HepG2 (cell line): Measurements from ENCODE around the gene ADGRV1. TPM values are rescaled to one million over a fixed set of nuclear protein-coding genes. Genes with fewer than 3 reads are reported as not detected.

Experiments
- AKNA ChIP-seq: sonication (generic); formaldehyde crosslinking; IDR thresholded peaks from 2 replicates; pipeline ENCODE4 v1.4.0; 2020; ENCODE audit warnings: missing genetic modification reagents, borderline replicate concordance
- FOSL1 ChIP-seq: sonication (generic); formaldehyde crosslinking; IDR thresholded peaks from 2 replicates; pipeline ENCODE4 v1.9.0; 2021; ENCODE audit warnings: missing genetic modification reagents, borderline replicate concordance
- GATAD1 ChIP-seq: IDR thresholded peaks from 2 replicates; pipeline ENCODE4 v1.6.1; 2016; ENCODE audit warnings: missing genetic modification reagents, missing compliant biosample characterization
- GATAD2A ChIP-seq: IDR thresholded peaks from 2 replicates; pipeline ENCODE4 v1.6.1; 2016
- JUND ChIP-seq: sonication (generic); formaldehyde crosslinking; IDR thresholded peaks from 2 replicates; pipeline ENCODE4 v1.8.0; 2022; ENCODE audit warnings: mild to moderate bottlenecking, missing genetic modification reagents
- MAF1 ChIP-seq: sonication (generic); formaldehyde crosslinking; IDR thresholded peaks from 2 replicates; pipeline ENCODE4 v1.5.0; 2020; ENCODE audit warnings: missing genetic modification reagents, borderline replicate concordance
- MNT ChIP-seq: fragments of 450-650 bp; IDR thresholded peaks from 2 replicates; pipeline ENCODE4 v1.6.1; 2016
- SALL1 ChIP-seq: sonication (generic); formaldehyde crosslinking; IDR thresholded peaks from 2 replicates; pipeline ENCODE4 v1.8.0; 2022; ENCODE audit warnings: mild to moderate bottlenecking, missing genetic modification reagents
- ZBTB3 ChIP-seq: sonication (generic); formaldehyde crosslinking; IDR thresholded peaks from 2 replicates; pipeline ENCODE4 v1.4.0; 2020; ENCODE audit warnings: low read depth, mild to moderate bottlenecking, moderate library complexity, missing genetic modification reagents, borderline replicate concordance
- ZNF296 ChIP-seq: sonication (generic); formaldehyde crosslinking; conservative IDR thresholded peaks from 2 replicates; pipeline ENCODE4 v1.5.0; 2020; ENCODE audit warnings: mild to moderate bottlenecking, missing genetic modification reagents
- ZNF740 ChIP-seq: sonication (generic); formaldehyde crosslinking; IDR thresholded peaks from 2 replicates; pipeline ENCODE4 v1.4.0; 2020; ENCODE audit warnings: missing genetic modification reagents
- polyA plus RNA-seq, 8 experiments: library from polyadenylated mRNA; depleted of rRNA in 3 of 8; stranded (reverse) in 7 of 8; unstranded in 1 of 8; fragments of >200 nt; fragmentation: Illumina TruSeq in 4 of 8; extraction: Trizol in 4 of 8; gene quantifications; 2 replicates each; pipeline versions ENCODE4 v1.2.1 to v1.2.3, GENCODE V29; 2011 to 2016; ENCODE audit warnings: low read depth in 4 of 8, missing spikeins in 1 of 8, mixed read lengths in 1 of 8; ENCODE audit not compliant: insufficient read depth in 1 of 8
- total RNA-seq, 5 experiments: library from RNA; depleted of rRNA; stranded (reverse); fragments of >200 nt; fragmentation: Illumina TruSeq; extraction: Trizol; gene quantifications; 2 replicates each; pipeline ENCODE4 v1.2.3, GENCODE V29; 2016; ENCODE audit warnings: low read depth in 1 of 5
- TF ChIP-seq, protein P1 (sequence below): sonication (generic); formaldehyde crosslinking; IDR thresholded peaks from 2 replicates; pipeline ENCODE4 v1.4.0; 2020; ENCODE audit warnings: missing genetic modification reagents, mild to moderate bottlenecking, borderline replicate concordance
- TF ChIP-seq, protein P2 (sequence below): sonication (generic); formaldehyde crosslinking; IDR thresholded peaks from 2 replicates; pipeline ENCODE4 v1.9.0; 2021; ENCODE audit warnings: missing genetic modification reagents, borderline replicate concordance
- TF ChIP-seq, protein P3 (sequence below): sonication (generic); formaldehyde crosslinking; IDR thresholded peaks from 2 replicates; pipeline ENCODE4 v1.4.0; 2020; ENCODE audit warnings: missing genetic modification reagents
- TF ChIP-seq, protein P4 (sequence below): sonication (generic); formaldehyde crosslinking; IDR thresholded peaks from 2 replicates; pipeline ENCODE4 v1.5.0; 2020; ENCODE audit warnings: mild to moderate bottlenecking, missing genetic modification reagents, borderline replicate concordance

Gene ADGRV1
- total and polyA plus RNA-seq, 2 of the 13 experiments (the other 11 are each of a cell fraction or from before 2014, with no cell fraction given) = 1.7 to 3.9 TPM

- TF ChIP-seq SALL1 (CRISPR knock-in tag) (peak; percentile 36; the same call in 1 of the 2 replicates), MAF1 (CRISPR knock-in tag) (no peak), MNT (no peak), ZNF296 (CRISPR knock-in tag) (no peak), ZBTB3 (CRISPR knock-in tag) (no peak), GATAD2A (CRISPR knock-in tag) (peak; percentile 68), FOSL1 (no peak), GATAD1 (CRISPR knock-in tag) (no peak), AKNA (no peak), JUND (CRISPR knock-in tag) (no peak), ZNF740 (CRISPR knock-in tag) (no peak)
- TF ChIP-seq, protein P1, sequence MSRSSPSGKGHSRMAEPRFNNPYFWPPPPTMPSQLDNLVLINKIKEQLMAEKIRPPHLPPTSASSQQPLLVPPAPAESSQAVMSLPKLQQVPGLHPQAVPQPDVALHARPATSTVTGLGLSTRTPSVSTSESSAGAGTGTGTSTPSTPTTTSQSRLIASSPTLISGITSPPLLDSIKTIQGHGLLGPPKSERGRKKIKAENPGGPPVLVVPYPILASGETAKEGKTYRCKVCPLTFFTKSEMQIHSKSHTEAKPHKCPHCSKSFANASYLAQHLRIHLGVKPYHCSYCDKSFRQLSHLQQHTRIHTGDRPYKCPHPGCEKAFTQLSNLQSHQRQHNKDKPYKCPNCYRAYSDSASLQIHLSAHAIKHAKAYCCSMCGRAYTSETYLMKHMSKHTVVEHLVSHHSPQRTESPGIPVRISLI = no peak
- TF ChIP-seq, protein P2, sequence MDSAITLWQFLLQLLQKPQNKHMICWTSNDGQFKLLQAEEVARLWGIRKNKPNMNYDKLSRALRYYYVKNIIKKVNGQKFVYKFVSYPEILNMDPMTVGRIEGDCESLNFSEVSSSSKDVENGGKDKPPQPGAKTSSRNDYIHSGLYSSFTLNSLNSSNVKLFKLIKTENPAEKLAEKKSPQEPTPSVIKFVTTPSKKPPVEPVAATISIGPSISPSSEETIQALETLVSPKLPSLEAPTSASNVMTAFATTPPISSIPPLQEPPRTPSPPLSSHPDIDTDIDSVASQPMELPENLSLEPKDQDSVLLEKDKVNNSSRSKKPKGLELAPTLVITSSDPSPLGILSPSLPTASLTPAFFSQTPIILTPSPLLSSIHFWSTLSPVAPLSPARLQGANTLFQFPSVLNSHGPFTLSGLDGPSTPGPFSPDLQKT (CRISPR knock-in tag) = no peak
- TF ChIP-seq, protein P3, sequence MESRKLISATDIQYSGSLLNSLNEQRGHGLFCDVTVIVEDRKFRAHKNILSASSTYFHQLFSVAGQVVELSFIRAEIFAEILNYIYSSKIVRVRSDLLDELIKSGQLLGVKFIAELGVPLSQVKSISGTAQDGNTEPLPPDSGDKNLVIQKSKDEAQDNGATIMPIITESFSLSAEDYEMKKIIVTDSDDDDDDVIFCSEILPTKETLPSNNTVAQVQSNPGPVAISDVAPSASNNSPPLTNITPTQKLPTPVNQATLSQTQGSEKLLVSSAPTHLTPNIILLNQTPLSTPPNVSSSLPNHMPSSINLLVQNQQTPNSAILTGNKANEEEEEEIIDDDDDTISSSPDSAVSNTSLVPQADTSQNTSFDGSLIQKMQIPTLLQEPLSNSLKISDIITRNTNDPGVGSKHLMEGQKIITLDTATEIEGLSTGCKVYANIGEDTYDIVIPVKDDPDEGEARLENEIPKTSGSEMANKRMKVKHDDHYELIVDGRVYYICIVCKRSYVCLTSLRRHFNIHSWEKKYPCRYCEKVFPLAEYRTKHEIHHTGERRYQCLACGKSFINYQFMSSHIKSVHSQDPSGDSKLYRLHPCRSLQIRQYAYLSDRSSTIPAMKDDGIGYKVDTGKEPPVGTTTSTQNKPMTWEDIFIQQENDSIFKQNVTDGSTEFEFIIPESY (CRISPR knock-in tag) = no peak
- TF ChIP-seq, protein P4, sequence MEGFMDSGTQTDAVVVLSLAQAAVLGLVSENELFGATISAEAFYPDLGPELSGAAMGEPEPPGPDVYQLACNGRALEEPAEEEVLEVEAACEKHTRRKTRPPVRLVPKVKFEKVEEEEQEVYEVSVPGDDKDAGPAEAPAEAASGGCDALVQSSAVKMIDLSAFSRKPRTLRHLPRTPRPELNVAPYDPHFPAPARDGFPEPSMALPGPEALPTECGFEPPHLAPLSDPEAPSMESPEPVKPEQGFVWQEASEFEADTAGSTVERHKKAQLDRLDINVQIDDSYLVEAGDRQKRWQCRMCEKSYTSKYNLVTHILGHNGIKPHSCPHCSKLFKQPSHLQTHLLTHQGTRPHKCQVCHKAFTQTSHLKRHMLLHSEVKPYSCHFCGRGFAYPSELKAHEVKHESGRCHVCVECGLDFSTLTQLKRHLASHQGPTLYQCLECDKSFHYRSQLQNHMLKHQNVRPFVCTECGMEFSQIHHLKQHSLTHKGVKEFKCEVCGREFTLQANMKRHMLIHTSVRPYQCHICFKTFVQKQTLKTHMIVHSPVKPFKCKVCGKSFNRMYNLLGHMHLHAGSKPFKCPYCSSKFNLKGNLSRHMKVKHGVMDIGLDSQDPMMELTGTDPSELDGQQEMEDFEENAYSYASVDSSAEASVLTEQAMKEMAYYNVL (CRISPR knock-in tag) = 0 out of 2 replicates have a peak, but pooled peaks have one; percentile 38
These were observed 350.5 kb downstream of the ADGRV1 start (continued) for GRCh38 chr5:90909101-90909503.
